HG02970 (cell line): Measurements from ENCODE around the gene LDLRAD4.
"Not testable (repeated sequence)": the region's sequence is repeated elsewhere in the genome, so short reads cannot be mapped to it uniquely, and the experiment has no call there.

ENCODE experiments used
- ATAC-seq: cut with Tn5 transposase; IDR thresholded peaks from one replicate; pipeline ENCODE4 v1.9.1; 2021; ENCODE audit warnings: mild to moderate bottlenecking, moderate library complexity, moderate number of reproducible peaks; ENCODE audit not compliant: unreplicated experiment, low FRiP score

Gene LDLRAD4

DNA sequence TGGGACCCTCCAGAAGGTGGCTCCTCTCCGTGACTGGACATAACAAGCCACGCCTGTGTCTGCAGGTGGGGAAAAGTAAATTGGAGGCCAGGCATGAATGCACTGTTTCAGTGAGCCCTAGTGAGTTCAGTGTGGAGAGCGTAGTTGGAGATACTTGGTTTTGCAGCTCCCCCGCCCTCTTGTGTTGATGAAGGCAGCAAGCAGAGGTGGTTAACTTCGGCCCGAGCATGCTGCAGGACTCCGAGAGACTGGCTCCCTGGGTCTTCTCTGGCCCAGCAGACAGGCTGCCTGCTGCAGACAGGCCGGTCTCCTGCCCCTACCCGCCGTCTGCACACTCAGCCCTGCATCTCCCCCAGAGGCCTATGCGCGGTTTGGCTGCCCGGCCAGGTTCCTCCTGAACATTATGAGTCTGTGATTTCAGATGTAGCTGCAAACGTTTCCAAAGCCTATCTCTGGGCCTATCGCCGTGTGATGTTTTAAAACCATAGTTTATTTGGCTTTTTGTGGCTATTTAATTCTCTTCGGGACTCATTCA lies 102.4 kb downstream of the LDLRAD4 start:
- ATAC-seq: no peak

DNA sequence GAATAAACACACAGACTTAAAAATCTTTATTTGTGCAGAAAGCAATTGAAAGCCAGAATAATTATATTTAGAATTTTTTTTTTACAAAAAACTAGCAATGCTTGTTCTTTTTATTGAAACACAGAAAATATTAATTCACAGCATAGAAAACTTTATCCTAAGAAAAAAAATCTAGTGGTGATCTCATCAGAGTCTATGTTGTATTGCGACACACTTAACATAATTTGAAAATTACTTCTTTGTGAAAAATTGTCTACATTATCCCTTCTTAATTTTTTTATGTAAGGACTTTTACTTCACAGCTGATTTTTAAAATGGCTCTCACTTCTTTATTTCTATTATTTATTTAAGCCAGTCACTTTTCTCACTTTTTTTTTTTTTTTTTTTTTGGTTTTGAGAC lies 103.4 kb downstream of the LDLRAD4 start:
- ATAC-seq: no peak

DNA sequence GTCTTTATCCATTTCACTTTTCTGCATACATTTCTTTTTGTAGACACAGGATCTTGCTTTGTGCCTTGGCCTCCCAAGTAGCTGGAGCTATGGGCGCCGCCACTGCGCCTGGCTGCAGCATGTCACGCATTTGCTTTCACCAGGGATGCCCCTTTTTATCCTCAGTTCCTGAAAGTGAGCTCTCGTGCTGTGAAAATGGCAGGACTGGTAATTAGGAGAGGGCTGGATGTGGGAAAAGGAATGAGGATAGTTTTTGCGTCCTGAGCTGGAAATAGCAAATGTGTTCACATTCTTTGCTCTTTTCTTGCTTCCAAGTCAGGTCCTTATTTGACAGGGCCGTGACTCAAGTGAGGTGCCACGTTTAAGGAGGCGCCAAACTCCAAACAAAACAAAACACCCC lies 104.6 kb downstream of the LDLRAD4 start:
- ATAC-seq: no peak

DNA sequence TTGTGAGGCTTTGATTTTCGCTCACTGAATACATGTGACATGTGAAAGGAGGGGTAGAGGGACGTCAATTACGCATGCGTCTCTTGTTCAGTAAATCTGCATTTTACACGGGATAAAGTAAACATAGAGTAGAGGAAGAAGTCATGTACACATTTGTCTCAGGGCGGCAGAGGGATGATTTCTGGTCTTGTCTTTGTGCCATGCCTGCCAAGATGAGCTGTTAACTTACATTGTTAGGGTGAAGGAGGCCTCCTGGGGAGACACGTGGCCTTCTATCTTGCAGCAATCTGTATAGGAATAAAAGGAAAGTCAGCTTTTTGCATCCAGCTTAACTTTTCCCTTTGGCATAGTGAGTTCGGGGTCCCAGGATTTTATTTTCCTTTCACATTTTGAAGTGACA lies 106.3 kb downstream of the LDLRAD4 start:
- no peak for ATAC-seq

DNA sequence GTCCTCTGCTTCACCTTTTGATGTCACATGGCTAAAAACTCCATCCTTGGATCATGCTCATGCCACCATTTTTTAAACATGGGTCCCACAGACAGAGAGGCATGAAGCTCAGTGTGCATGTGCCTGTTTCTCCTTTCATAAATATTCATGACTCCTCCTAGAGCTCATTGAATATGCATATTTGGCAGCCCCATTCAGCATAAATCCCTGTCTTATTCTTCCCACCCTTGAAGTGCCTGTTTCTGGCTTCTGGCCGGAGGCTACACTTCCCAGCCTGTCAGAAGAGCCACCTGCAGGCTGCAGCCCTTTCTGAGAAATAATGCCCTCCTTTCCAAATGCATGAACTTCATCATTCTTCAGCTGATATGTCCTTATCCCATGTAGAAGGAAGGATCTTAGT lies 109.7 kb downstream of the LDLRAD4 start:
- ATAC-seq: no peak

DNA sequence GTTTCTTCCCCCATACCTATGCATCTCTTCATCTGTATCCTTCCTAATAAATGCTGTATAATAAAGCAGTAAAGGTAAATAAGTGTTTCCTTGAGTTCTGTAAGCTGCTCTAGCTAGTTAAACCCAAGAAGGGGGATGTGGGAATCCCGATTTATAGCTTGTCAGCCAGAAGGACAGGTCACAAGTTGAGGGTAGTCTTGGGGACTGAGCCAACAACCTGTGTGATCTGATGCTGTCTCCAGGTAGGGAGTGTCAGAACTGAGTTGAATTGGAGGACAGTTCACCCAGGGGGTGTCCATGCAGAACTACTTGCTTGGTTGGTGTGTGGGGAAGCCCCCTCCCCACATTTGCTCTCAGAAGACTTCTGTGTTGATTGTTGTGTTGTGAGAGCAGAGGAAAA lies 112.4 kb downstream of the LDLRAD4 start:
- ATAC-seq: no peak

DNA sequence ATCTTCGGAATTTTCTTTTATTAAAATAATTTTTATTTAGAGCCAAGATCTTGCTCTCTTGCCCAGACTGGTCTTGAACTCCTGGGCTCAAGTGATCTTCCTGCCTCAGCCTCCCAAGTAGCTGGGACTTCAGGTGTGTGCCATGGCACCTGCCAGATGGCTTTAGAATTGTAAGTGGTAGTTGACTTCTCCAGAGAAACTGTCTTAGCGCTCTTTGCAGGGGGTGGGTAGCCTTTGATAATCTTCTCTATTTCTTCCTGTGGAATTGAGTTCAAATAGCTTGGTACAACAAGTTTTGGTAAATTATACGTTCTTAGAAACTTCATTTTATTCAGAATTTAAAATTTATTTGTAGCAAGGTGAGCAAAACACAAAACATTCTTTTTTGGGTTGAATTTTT lies 113.3 kb downstream of the LDLRAD4 start:
- no peak for ATAC-seq

DNA sequence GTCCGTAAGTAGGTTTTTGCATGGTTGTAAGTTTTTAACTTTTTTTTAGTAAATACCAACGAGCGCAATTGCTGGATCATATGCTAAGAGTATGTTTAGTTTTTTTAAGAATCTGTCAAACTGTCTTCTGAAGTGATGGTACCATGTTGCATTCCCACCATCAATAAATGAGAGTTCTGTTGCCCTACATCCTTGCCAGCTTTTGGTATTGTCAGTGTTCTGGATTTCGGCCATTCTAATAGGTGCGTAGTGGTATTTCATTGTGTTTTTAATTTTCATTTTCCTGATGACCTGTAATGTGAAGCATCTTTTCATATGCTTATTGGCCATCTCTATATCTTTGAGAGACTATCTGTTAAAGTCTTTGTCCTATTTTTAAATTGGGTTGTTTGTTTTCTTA lies 114.3 kb downstream of the LDLRAD4 start:
- ATAC-seq: no peak

DNA sequence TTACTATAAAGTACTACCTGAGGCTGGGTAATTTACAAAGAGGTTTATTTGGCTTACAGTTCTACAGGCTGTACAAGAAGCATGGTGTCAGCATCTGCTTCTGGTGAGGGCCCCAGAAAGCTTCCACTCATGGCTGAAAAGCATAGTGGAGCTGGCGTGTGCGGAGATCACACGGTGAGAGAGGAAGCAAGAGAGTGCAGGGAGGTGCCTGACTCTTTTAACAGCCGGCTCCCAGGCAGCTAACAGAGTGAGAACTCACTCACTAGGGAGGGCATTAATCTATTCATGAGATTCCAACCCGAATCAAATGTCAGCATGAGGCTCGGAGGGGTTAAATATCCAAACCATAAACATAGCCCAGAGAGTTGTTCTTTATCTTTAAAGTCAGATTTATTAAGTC lies 117.3 kb downstream of the LDLRAD4 start:
- ATAC-seq: no peak

DNA sequence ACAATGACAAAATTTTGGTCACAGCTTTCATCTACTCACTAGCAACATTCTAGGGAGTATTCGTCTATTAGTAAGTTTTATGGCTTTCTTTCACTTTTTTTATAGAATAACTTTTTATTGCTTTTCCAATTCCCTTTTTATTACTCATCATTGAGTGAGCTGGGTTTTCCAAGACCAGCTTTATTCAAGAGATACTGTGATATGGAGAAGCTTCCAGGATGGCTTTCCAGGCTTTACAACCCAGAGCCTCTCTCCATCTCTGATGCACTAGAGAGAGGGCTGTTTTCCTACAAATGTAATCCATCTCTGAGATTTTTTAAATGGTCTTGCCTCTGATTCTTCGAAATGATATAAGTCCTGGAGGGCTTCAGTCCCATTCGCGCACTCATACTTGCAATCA lies 118.3 kb downstream of the LDLRAD4 start:
- no peak for ATAC-seq

DNA sequence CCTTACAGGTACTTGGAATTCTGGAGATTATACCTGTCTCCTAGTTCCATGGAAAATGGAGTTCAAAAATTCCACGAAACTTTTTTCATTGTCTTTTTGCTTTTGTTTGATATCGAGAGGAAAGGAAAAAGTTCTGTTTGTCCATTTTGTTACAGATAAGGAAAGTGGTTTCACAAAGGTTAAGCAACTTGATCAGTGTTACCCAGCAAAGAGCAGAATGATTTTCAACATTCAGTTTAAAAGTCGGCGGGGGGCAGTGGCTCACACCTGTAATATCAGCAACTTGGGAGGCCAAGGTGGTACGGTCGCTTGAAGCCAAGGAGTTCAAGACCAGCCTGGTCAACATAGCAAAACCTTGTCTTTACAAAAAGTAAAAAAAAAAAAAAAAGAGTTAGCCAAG lies 118.8 kb downstream of the LDLRAD4 start:
- no peak for ATAC-seq

DNA sequence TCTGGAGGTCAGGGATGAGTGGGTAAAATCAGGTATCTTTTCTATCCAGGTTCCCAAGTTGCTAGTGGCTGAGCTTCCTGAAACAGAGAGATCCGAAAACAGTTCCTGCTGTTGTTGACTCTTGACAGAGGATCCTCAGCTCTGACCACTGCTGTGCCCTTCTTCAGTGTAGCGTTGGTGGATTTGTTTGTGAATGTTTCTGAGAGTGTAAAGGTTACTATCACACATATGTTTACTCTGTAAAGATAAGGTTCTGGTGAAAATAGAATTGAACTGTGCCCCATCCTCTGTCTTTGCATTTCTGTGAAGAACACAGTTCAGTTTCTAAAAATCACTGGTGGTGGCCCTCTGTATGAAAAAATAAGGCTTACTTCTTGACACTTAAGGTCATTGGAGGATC lies 119.8 kb downstream of the LDLRAD4 start:
- ATAC-seq: no peak

DNA sequence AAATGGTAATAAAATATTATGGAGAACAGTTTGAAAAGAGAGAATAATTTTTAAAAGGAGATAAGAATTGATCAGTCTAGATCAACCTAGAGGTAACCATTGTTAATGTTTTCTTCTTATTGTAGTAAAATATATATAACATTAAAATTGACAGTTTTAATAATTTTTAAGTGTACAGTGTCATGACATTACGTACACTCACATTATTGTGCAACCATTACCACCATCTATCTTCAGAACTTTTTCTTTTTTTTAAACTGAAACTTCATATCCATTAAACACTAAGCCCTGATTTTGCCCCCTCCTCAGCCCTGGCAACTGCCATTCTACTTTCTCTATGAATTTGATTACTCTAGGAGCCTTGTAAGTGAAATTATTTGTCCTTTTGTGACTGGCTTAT lies 121.1 kb downstream of the LDLRAD4 start:
- ATAC-seq: no peak

DNA sequence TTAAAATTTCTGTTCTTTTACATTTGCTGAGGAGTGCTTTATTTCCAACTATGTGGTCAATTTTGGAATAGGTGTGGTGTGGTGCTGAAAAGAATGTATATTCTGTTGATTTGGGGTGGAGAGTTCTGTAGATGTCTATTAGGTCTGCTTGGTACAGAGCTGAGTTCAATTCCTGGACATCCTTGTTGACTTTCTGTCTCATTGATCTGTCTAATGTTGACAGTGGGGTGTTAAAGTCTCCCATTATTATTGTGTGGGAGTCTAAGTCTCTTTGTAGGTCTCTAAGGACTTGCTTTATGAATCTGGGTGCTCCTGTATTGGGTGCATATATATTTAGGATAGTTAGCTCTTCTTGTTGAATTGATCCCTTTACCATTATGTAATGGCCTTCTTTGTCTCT lies 127.9 kb downstream of the LDLRAD4 start:
- ATAC-seq: not testable (repeated sequence)

DNA sequence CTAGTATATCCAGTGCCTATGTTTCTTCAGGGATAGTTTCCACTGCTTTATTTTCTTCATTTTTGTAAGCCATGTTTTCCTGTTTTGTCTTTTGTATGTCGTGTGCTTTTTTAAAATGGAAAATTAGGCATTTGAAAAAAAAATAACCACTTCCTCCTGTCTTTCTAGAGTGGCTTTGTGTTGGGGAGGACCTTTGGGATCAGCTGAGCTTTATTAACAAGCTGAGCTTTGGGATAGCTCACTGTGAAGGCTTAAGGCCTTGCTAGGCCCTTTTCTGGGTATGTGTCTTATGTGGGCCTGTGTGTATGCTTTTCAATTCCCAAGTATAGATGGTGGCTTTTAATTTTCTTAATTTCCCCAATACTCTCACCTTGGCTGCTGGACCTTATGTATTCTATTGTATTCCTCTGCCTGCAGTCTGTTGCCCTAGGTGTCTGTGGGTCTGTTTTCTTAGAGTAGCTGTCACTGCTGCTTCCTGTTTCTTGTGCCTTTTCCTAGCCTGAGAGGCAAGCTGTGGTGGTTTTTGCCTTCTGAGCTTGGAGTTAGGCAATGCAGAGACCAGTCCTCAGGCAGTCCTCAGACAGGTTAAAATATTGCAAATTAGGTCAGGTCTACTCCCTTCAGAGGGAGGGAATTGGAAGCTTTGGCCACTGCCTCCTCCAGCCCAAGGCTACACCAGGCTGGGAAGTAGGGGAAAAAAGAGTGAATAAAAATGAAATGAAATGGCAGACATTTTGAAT lies 134.7 kb downstream of the LDLRAD4 start:
- no peak for ATAC-seq

DNA sequence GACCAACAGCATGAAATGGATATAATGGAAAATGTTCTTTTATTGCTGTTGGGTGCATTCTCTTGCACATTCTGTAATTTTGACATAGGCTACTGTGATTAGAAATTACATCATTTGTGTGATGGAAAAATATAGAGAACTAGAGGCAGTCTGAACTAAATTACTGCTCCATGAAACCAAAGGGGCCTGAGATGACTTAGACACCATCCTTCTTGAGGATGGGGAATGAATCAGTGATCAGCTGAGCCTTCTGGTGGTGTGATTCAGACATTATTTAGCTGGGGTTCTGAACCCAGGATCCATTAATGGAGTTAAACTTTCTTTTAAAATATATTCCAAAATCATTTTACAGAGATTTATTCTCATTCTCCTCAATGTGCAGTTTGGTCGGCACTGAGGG lies 135.8 kb downstream of the LDLRAD4 start:
- ATAC-seq: no peak

DNA sequence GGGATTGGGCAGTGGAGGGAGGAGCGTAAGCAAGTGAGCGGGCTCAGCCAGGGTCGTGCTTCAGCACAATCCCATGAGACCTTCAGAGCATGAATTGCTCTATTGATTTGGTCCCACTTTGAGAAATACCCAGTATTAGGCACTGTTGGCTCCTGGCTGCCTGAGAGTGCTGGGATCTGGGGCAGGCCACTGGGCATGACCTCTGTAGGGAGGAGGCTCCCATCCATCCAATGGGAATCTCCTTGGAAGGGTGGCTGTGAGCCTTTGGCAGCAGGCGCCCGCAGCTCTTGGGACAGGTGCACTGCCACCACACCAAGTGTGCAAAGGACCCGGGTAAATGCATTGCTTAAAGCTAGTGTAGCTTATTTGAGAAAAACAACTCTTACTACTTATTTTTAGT lies 137.5 kb downstream of the LDLRAD4 start:
- no peak for ATAC-seq

DNA sequence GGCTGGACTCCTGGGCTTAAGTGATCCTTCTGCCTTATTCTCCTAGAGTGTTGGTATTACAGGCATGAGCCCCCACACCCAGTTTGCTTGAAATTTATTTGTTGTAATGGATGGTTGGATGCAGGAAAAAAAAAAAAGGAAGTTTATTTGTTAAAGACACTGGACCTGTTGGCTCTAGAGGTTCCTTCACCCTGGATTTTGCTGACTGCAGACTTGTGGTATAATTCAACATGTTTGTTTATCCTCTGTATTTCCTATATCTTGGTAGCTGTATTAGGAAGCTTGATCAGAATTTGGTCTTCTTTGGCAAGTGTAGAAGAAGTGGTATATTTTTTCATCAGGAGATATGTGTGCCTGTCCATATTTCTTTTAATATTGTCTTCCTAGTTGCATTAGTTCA lies 138.7 kb downstream of the LDLRAD4 start:
- no peak for ATAC-seq

DNA sequence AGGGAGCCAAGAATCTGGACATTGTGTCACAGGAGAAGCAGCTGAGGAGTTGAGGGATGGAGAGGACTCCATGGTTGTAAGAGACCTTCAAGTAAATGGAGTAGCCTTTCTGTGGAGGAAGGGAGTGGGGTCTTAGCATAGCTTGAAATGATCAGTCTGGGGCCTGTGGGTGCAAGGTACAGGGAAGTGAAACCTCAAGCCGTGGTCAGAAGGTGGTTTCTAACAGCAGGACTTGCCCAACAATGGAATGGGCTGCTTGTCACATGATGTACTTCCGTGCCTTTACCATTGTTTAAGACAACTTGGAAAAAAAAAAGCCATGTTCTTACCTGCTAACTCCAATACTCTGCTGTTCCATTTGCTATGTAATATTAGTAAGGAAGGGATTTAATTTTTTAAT lies 140.7 kb downstream of the LDLRAD4 start:
- no peak for ATAC-seq

DNA sequence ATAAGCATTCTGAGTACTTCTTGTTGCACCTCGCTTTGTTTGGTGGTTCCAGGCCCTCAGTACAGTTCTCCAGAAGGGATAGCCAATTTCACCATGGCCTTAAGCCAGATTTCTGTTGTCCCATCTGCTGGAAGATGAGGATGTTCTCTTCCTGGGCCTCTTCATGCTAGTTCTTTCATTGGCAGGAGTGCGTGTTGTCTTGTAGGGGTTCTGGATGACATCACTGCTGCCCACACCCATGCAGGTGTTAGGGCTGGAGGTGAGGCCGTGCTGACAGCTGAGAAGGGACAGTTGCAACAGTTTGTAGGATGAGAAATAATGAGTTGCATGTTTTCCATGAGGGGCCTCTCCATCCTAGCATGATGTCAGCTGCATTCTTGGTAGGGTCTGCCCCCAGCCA lies 142.9 kb downstream of the LDLRAD4 start:
- ATAC-seq: no peak

DNA sequence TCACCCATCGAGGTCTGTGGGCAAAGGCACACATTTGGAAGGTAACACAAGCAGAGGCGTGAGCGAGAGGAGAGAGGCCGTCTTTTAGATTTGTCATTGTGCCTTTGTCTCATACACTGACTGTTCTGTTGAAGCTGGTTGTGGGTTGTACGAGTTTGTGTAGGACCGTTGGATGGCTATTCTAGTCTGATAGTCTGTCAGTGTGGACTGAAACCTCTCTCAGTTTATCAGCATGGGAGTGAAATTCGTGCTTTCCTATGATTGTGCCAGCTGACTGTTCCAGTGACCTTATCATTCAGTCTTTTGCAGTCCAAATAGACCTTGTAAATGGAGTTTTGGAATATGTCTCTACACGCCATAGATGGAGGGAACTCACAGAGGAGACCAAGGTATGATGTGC lies 143.5 kb downstream of the LDLRAD4 start:
- no peak for ATAC-seq

DNA sequence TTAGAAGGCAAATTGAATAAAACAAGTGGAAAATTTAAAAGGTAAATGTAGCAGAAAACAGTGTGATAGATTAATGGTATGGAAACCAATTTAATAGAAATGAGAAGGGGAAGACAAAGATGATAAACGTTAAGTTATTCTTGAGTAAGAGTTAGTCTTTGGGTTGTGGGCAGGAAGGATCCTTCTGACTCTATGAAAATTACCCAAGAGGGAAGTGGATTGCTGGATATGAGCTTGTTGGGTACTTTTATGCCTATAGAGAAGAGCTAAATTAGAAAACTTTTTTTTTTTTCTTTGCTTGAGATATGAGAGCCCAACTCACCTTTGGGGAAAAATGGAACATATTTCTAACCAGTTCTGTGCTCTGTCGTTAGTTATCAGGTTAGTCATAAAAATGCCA lies 144.0 kb downstream of the LDLRAD4 start:
- no peak for ATAC-seq

DNA sequence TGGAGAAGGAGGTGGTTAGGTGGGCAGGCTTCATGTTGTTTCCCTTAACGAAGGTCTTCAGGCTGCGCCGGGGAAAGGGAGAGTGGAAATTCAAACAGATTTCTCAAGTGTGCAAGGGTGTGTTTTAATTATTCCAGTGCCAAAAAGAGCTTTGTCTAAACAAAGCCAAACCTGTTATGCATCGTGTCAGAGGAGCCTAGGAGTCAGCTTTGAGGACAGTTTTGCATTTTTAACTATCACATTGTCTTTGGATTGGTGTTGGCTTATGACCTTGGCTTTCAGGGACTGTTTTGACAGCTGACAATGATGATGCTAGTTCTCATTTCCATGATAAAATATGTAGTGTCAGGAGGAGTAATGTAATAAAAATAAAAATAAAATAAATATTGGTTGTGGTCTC lies 144.8 kb downstream of the LDLRAD4 start:
- no peak for ATAC-seq
